Smooth muscle cell of the umbilical artery (primary cell): ENCODE data around the gene ZNF286A. TPM values are rescaled to one million over a fixed set of nuclear protein-coding genes. Genes with fewer than 3 reads are reported as not detected.

Experiments used
- total RNA-seq: library from RNA; depleted of rRNA; stranded (reverse); fragments of >200 nt; gene quantifications from 2 replicates; pipeline ENCODE4 v1.2.3, GENCODE V29; 2014

ZNF286A gene
- 38.3 and 64.9 TPM in 2 replicates for total RNA-seq

GRCh38 chr17:15699413-15699924 lies at the start of gene ZNF286A:
ZNF286A (plus strand) TSS chr17:15699752; CDS start chr17:15700330, 578 bp downstream.

GRCh38 chr17:15683824-15684478 lies 15.6 kb upstream of the ZNF286A start, which contains the start of gene TRIM16:
TRIM16 (minus strand) TSS chr17:15684311; CDS start chr17:15651609, 32,702 bp downstream.

GRCh38 chr17:15731900-15732299 lies 32.3 kb downstream of the ZNF286A start, which contains the start of gene TBC1D26:
TBC1D26 (plus strand) TSS chr17:15732283; CDS start chr17:15735349, 3,066 bp downstream.

Other genes starting within 250 kb of the ZNF286A start
- gene CDRT4, start 232.1 kb upstream of the ZNF286A start, total RNA-seq = 3.0 and 4.0 TPM in 2 replicates
- 45.7 and 45.8 TPM in 2 replicates for gene TVP23C, start 136.3 kb upstream of the ZNF286A start, total RNA-seq
- gene FBXW10B, start 80.0 kb upstream of the ZNF286A start, total RNA-seq = 0.30 and 0.92 TPM in 2 replicates
- gene TRIM16, start 15.4 kb upstream of the ZNF286A start, total RNA-seq = 67.7 and 104 TPM in 2 replicates
- under 0.01 and 0.18 TPM in 2 replicates for gene TBC1D26, start 32.5 kb downstream of the ZNF286A start, total RNA-seq
- 14.2 and 18.4 TPM in 2 replicates for gene ADORA2B, start 245.4 kb downstream of the ZNF286A start, total RNA-seq